CD14-positive monocyte (primary cell): ENCODE results near the gene PCA3. TPM values are rescaled to one million over a fixed set of nuclear protein-coding genes. Genes with fewer than 3 reads are reported as not detected.

Source experiments
- DNase-seq, 3 donors: peaks; one replicate each; pipeline ENCODE4 v3.0.0-alpha.2; 2011 to 2022
- H2AFZ ChIP-seq: 2 replicates; pipeline ENCODE4 v1.6.0; 2012; ENCODE audit warnings: mild to moderate bottlenecking, low read depth, low read length, inconsistent platforms; ENCODE audit not compliant: insufficient read depth, poor library complexity, severe bottlenecking
- H3K27ac ChIP-seq, 2 donors: 1 replicate in 1 of 2; 2 replicates in 1 of 2; pipeline ENCODE4 v1.5.1; 2012 to 2013; ENCODE audit warnings: low read length in 2 of 2, control low read depth in 1 of 2, inconsistent platforms in 1 of 2, low read depth in 1 of 2, mild to moderate bottlenecking in 1 of 2
- H3K27me3 ChIP-seq, 2 donors: one replicate each; pipeline versions ENCODE4 v1.6.0 to v1.6.1; 2011 to 2013; ENCODE audit warnings: low read length in 2 of 2; ENCODE audit not compliant: control insufficient read depth in 2 of 2, insufficient read depth in 2 of 2
- H3K36me3 ChIP-seq, 2 donors: replicated peaks in 1 of 2; 1 replicate in 1 of 2; 2 replicates in 1 of 2; pipeline versions ENCODE4 v1.5.1 to v1.6.1; 2012 to 2013; ENCODE audit warnings: low read length in 2 of 2, control low read depth in 1 of 2, inconsistent platforms in 1 of 2, mild to moderate bottlenecking in 1 of 2; ENCODE audit not compliant: insufficient read depth in 2 of 2, control insufficient read depth in 1 of 2
- H3K4me1 ChIP-seq, 2 donors: 1 replicate in 1 of 2; 2 replicates in 1 of 2; pipeline versions ENCODE4 v1.5.1 to v1.6.1; 2012 to 2013; ENCODE audit warnings: low read length in 2 of 2, control low read depth in 1 of 2, inconsistent platforms in 1 of 2, mild to moderate bottlenecking in 1 of 2, moderate library complexity in 1 of 2; ENCODE audit not compliant: insufficient read depth in 2 of 2, control insufficient read depth in 1 of 2
- H3K4me2 ChIP-seq: replicated peaks from 2 replicates; pipeline ENCODE3; 2012; ENCODE audit warnings: low read length, moderate library complexity, mild to moderate bottlenecking; ENCODE audit not compliant: poor library complexity, severe bottlenecking; ENCODE audit errors: extremely low read depth
- H3K4me3 ChIP-seq, 3 experiments: fragments of 200-600 bp in 1 of 3; sonication (generic) in 1 of 3; replicated peaks in 1 of 3; 1 replicate in 2 of 3; 2 replicates in 1 of 3; pipeline ENCODE4 v1.5.1; 2011 to 2013; ENCODE audit warnings: low read length in 3 of 3, mild to moderate bottlenecking in 3 of 3, control low read depth in 2 of 3, low read depth in 2 of 3, inconsistent platforms in 1 of 3, moderate library complexity in 1 of 3
- H3K79me2 ChIP-seq: 2 replicates; pipeline ENCODE4 v1.6.0; 2012; ENCODE audit warnings: mild to moderate bottlenecking, control low read depth, inconsistent platforms, low read length, moderate library complexity; ENCODE audit not compliant: insufficient read depth
- H3K9ac ChIP-seq: 2 replicates; pipeline ENCODE4 v1.6.0; 2017; ENCODE audit warnings: low read length, mild to moderate bottlenecking; ENCODE audit not compliant: insufficient read depth, poor library complexity, severe bottlenecking
- H3K9me3 ChIP-seq, 2 donors: replicated peaks in 1 of 2; 1 replicate in 1 of 2; 2 replicates in 1 of 2; pipeline versions ENCODE4 v1.5.1 to v1.6.1; 2012 to 2013; ENCODE audit warnings: low read length in 2 of 2, control low read depth in 1 of 2; ENCODE audit not compliant: control insufficient read depth in 1 of 2, insufficient read depth in 1 of 2
- H4K20me1 ChIP-seq: 2 replicates; pipeline ENCODE4 v1.6.0; 2012; ENCODE audit warnings: mild to moderate bottlenecking, low read length, control low read depth, moderate library complexity; ENCODE audit not compliant: insufficient read depth
- H3K27ac Mint-ChIP-seq, 7 donors: one replicate each; pipeline ENCODE4 v1.8.0; 2020; ENCODE audit warnings: mild to moderate bottlenecking in 7 of 7, mixed read lengths in 7 of 7, moderate library complexity in 6 of 7, inconsistent platforms in 2 of 7
- H3K27me3 Mint-ChIP-seq, 3 donors: one replicate each; pipeline ENCODE4 v1.8.0; 2021 to 2022; ENCODE audit warnings: low read depth in 3 of 3, mild to moderate bottlenecking in 3 of 3, mixed read lengths in 3 of 3, moderate library complexity in 3 of 3, inconsistent platforms in 1 of 3
- H3K36me3 Mint-ChIP-seq, 2 donors: one replicate each; pipeline ENCODE4 v1.8.0; 2020; ENCODE audit warnings: mixed read lengths in 2 of 2, inconsistent platforms in 1 of 2, mild to moderate bottlenecking in 1 of 2
- H3K4me1 Mint-ChIP-seq: one replicate; pipeline ENCODE4 v1.8.0; 2020; ENCODE audit warnings: mild to moderate bottlenecking, mixed read lengths
- H3K4me3 Mint-ChIP-seq, 2 donors: one replicate each; pipeline ENCODE4 v1.8.0; 2020; ENCODE audit warnings: mild to moderate bottlenecking in 2 of 2, mixed read lengths in 2 of 2, moderate library complexity in 1 of 2
- H3K9me3 Mint-ChIP-seq, 7 donors: one replicate each; pipeline ENCODE4 v1.8.0; 2020 to 2022; ENCODE audit warnings: mixed read lengths in 7 of 7, mild to moderate bottlenecking in 6 of 7, moderate library complexity in 6 of 7, inconsistent platforms in 2 of 7
- CTCF ChIP-seq: fragments of 200-600 bp; IDR thresholded peaks from one replicate; pipeline ENCODE4 v1.8.0; 2022; ENCODE audit warnings: antibody characterized with exemption, mild to moderate bottlenecking
- WGBS: methylation state at CpG from one replicate; pipeline ENCODE4 v1.1.5; 2013; ENCODE audit warnings: missing lambda C conversion rate; ENCODE audit not compliant: insufficient coverage; 5-methylcytosine and 5-hydroxymethylcytosine counted together
- intact Hi-C, 2 donors: fragments of 100-400 bp; cut with micrococcal nuclease; formaldehyde crosslinking; loops; one replicate each; pipeline versions ENCODE4 v1.15.0 to v1.15.1; 2023
- polyA plus RNA-seq, 3 donors: library from polyadenylated mRNA; depleted of rRNA in 1 of 3; unstranded in 2 of 3; stranded (reverse) in 1 of 3; fragments of 300-500 nt in 2 of 3; fragments of >200 nt in 1 of 3; fragmentation: Illumina TruSeq in 2 of 3; gene quantifications; 1 replicate in 2 of 3; 2 replicates in 1 of 3; pipeline ENCODE4 v1.2.3, GENCODE V29; 2012 to 2021

Gene PCA3
- polyA plus RNA-seq, 3 donors, result 0.04 TPM; not detected in 2

GRCh38 chr9:76751001-76751400, 13.2 kb upstream of the PCA3 start:
- no peak overlapping the region for H3K4me3 ChIP-seq
- H3K36me3 ChIP-seq, result no peaks in the 10 kb centered on the region
- Mint-ChIP-seq H3K27ac (no peak overlapping the region), H3K4me3 (no peak overlapping the region), H3K4me1 (peaks cover 5% of the 10 kb centered on the region), H3K9me3 (peaks cover 0 to 9% (median under 1%) of the 10 kb centered on the region in 7 donors), H3K27me3 (peaks cover 0 to 5% (median 1%) of the 10 kb centered on the region in 3 donors), H3K36me3 (no peaks in the 10 kb centered on the region)
- no peak for TF ChIP-seq CTCF
- H3K9me3 ChIP-seq, result peaks cover under 1 to 8% of the 10 kb centered on the region in 2 donors
- WGBS, result 95% methylated on average over 3 of the region's 3 CpGs
- H3K9ac ChIP-seq, result no peak overlapping the region
- DNase-seq, result no peak
- H3K4me1 ChIP-seq, result no peaks in the 10 kb centered on the region
- H3K27ac ChIP-seq, result no peak overlapping the region
- no peaks in the 10 kb centered on the region for H3K27me3 ChIP-seq
- no peak overlapping the region for H3K4me2 ChIP-seq
- H2AFZ ChIP-seq, result no peak overlapping the region
- intact Hi-C loops, result no loop called here
- H4K20me1 ChIP-seq, result no peaks in the 10 kb centered on the region
- no peaks in the 10 kb centered on the region for H3K79me2 ChIP-seq

- H3K27me3 Mint-ChIP-seq, result peaks cover 0 to 6% (median 1%) of the 10 kb centered on the region in 3 donors
- Histone ChIP-seq H3K9me3 (no peaks in the 10 kb centered on the region), H3K4me2 (no peak overlapping the region), H3K9ac (no peak overlapping the region), H3K36me3 (no peaks in the 10 kb centered on the region), H3K79me2 (no peaks in the 10 kb centered on the region), H3K27ac (no peak overlapping the region), H2AFZ (no peak overlapping the region), H4K20me1 (no peaks in the 10 kb centered on the region), H3K4me1 (peaks cover 0 to 5% of the 10 kb centered on the region in 2 donors), H3K27me3 (no peaks in the 10 kb centered on the region), H3K4me3 (no peak overlapping the region)
- DNase-seq, result no peak
- H3K4me3 Mint-ChIP-seq, result peak overlapping the region in 1 of 2 donors; percentile 23
- no peaks in the 10 kb centered on the region for H3K9me3 Mint-ChIP-seq
- 49% methylated on average over 6 of the region's 6 CpGs for WGBS
- H3K4me1 Mint-ChIP-seq, result peaks cover 15% of the 10 kb centered on the region
- H3K36me3 Mint-ChIP-seq, result no peaks in the 10 kb centered on the region
- no peak overlapping the region for H3K27ac Mint-ChIP-seq
- intact Hi-C loops, result no loop called here
- no peak for TF ChIP-seq CTCF
Measured at GRCh38 chr9:76756268-76756640, 8.0 kb upstream of the PCA3 start.
